M059J (cell line): ENCODE results near the gene ZNRF3. TPM values are rescaled to one million over a fixed set of nuclear protein-coding genes. Genes with fewer than 3 reads are reported as not detected.
"Not testable (repeated sequence)": the region's sequence is repeated elsewhere in the genome, so short reads cannot be mapped to it uniquely, and the experiment has no call there.

Source experiments
- DNase-seq: peaks from one replicate; pipeline ENCODE4 v3.0.0-alpha.2; 2012; ENCODE audit warnings: low read depth
- total RNA-seq: library from RNA; depleted of rRNA; stranded (reverse); fragments of >200 nt; shearing (Covaris generic); gene quantifications from 2 replicates; pipeline ENCODE4 v1.2.3, GENCODE V29; 2014

Gene ZNRF3
- total RNA-seq, 1 experiment from 2014 or later: 5.1 TPM

DNA sequence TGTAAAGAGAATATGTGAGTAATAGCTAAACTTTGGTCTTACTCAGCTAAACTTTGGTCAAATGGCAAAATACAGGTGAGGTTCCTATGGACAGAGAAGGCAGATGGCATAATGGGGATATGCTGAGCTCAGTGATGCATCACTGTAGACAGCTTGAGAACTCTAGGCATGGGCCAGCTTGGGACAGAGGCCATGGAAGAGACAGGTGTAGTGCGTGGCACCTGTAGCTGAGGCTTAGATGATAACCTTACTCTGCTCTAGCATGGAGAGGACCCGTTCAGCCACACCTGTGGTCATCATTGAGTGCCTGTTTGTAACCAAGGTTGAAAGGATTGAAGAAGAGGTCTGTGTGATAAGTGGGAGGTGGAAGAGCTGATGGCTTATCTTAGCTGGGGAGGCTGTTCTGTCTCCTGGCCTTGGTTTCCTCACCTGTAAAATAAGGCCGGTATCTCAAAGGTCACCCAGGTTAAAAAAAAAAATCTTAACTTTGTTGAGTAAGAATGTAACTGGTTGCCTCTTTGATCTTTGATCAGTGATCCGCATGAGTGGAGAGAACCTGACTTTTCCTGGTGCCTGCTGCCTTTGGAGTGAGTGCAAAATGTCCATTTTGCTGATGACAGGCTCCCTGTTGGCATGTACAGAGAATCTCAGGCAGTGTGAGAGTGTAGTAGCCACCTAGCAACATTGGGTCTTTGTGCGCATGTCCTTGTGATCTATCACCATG is 48.6 kb downstream of the ZNRF3 start:
- no peak for DNase-seq

DNA sequence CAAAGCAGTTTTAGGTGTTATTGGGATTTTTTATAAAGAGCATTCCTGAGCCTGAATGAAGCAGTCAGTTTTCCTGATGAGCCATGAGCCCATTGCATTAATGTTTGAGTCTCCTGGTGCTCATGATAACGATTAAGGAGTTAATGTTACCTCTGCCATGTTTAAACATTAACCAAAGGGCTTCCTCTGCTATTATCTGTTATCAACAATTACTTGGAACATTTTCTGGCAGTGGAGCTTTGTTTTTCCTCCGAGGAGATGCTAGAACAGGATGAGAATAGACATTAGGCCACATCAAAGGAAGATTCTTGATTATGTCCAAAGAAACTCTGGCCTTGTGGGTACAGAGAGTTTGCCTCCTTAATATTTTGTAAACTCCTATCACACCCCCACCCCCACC is 49.9 kb downstream of the ZNRF3 start:
- no peak for DNase-seq

DNA sequence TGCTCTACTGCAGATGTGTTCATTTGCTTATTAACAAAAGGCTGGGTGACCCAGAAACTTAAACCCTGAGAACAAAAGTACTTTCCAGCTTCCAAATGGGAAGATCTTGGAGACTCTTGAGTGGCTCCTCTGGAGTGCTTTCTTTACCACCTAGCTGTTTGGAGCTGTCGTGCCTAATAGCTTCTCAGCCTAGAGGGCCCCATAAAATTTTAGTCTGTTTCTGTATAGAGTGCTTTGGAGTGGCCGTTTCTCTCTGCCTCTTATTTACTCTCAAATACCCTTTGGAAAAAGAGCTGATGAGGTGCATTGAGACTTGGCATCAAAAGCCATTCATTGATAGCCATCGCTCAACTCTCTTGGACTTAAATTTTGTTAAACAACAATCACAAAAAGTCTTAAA is 50.7 kb downstream of the ZNRF3 start:
- no peak for DNase-seq

GRCh38 chr22:28935140-28935539 is 51.8 kb downstream of the ZNRF3 start:
- DNase-seq: no peak

- DNase-seq: no peak
Observed at GRCh38 chr22:28935713-28936112, 52.3 kb downstream of the ZNRF3 start.

DNA sequence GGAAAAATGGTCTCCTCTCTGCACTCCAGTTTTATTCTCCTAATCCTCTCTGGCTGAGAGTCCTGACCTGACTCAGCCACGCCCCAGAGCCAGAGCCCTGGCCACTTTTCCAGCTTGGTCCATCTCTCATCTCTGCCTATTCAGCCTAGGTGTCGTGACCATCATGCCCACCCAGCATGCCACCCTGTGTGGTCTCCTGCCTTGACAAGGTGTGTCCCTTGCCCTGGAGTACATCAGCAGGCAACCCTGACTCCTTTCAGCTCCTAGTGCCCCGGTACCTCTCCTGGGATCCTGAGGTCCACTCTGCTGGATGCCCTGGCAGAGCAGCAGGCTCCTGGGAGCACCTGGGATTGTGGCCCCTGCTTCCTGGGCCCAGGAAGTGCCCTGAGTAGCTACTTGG is 52.8 kb downstream of the ZNRF3 start:
- no peak for DNase-seq

- no peak for DNase-seq
Observed at GRCh38 chr22:28937206-28938025, 54.0 kb downstream of the ZNRF3 start.

GRCh38 chr22:28938286-28938833 is 55.0 kb downstream of the ZNRF3 start:
- peak; percentile 18 for DNase-seq

DNA sequence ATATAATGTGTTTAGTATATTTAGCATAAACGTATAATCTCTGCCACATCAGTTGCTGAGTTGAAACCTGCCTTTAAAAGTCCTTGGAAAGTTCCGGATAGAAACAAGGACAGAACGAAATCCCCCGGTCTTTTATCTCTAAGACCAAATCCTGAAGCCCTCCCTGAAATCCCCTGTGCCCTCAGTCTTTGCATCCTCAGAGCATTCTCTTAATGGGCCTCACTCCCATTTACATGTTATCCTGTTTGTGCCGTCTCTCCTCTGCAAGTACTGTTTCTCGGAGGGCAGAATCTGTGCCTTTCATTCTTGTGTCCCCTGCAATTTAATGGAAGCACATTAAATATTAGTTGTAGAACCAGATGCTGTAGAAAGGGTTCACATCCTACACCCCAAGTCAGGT is 56.0 kb downstream of the ZNRF3 start:
- no peak for DNase-seq

GRCh38 chr22:28939932-28940331 is 56.6 kb downstream of the ZNRF3 start:
- DNase-seq: no peak

GRCh38 chr22:28940441-28940840 is 57.1 kb downstream of the ZNRF3 start:
- DNase-seq: no peak

DNA sequence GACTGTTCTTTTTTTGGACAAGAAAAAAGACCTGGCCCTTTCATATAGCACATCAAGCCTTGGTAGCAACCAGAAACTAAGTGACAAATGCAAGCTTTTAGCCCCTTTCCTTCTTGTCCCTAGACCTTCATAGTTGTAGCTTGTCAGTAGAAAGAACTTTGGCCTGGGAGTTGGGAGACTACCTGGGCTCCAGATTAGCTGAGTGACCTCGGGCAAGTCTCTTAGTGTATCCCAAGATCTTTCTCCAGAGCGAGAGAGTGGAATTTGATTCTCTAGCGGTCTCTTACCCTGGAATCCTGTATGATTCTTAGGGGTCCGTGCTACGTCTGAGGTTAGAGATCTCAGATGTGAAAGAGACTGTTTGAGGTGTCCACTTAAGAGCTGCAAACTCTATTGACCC is 59.0 kb downstream of the ZNRF3 start:
- no peak for DNase-seq

GRCh38 chr22:28942801-28943500 is 59.6 kb downstream of the ZNRF3 start:
- DNase-seq: no peak

GRCh38 chr22:28943501-28943879 is 60.1 kb downstream of the ZNRF3 start:
- DNase-seq: no peak

DNA sequence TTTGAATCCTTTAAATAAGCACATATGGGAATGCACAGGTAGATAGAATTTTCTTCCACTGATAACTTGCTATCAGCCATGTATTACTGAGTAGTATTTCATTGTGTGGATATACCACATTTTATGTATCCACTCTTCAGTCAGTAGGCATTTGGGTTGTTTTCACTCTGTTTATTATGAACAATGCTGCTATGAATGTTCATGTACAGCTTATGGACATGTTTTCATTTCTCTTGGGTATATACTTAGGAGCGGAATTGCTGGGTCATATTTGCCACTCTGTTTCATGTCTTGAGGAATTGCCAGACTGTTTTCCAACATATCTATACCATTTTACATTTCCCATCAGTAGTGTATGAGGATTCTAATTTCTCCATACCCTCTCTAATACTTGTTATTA is 63.8 kb downstream of the ZNRF3 start:
- DNase-seq: no peak

GRCh38 chr22:28948424-28948823 is 65.1 kb downstream of the ZNRF3 start:
- no peak for DNase-seq

- DNase-seq: not testable (repeated sequence)
Observed at GRCh38 chr22:28948860-28949551, 65.6 kb downstream of the ZNRF3 start.

GRCh38 chr22:28949788-28950187 is 66.4 kb downstream of the ZNRF3 start:
- DNase-seq: no peak

DNA sequence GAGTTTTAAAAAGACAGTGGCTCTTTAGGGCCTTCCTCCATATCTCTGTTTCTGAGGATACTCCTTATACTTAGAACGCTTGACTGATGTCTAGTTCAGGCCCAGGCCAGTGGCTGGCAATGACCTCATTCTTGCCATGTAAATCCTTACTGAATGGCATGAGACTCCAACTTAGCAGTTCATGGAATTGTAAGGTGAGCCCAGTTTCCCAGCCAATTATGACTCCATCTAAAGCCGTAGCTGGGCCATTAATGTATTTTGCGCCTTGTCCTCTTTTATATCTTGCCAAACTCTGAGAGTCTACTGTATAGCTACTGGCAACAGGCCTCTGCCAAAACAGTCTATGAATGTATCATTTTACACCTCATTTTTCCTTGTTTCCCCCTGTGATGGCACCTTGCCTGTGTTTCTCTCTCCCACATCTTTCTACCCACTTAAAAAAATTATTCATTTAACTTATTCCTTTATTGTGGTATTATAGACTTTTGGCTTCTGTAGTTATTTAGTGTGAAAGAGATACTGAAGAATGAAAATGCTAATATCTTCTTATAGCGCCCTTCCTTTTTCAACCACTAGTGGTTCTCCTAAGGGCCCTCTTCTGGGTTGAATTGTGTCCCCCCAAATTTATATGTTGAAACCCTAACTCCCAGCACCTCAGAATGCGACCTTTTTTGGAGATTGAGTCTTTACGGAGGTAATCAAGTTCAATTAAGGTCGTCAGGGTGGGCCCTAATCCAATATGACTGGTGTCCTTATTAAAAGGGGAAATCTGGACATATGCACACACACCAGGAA is 67.4 kb downstream of the ZNRF3 start:
- DNase-seq: no peak

DNA sequence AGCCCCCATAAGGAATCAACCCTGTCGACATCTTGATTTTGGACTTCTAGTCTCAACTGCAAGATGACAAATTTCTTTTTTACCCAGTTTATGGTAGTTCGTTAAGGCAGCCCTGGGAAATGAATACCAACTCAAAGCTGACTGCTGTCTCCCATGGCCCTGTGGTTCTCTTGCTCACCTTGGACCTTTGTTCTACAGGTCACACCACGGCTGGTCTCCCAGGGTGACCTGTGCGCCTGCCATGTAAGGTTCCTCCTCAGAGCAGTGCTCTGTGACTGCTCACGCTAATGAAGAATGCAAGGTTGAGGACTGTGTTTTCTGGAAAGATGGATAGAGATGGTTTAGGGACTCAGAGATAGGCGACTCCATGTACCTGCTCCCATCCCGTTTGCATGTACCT is 68.2 kb downstream of the ZNRF3 start:
- DNase-seq: no peak

DNA sequence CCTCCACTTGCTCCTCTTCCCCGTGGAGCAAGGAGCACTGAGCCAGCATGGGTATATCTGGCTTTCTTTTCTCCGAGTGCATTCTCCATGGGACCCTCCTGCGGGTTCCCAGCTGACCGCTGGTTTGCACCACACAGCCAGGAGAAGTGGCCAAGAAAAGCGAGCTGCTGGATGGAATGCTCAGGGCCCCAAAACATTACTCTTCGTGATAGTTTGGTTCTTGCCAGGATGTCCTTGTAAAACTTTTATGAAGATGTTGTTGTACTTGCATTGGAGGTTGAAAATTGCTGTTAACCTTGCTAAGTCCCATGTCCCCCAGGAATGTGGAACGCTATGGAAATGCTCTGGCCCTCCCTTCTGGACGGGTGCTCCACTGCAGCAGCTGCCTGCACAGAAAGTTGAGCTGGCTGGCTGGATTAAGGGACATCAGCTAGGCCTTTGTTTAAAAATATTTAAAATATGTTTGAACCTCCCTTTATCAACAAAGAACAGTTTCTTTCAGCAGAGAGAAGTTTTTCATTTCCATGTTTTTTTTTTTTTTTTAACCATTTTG is 68.7 kb downstream of the ZNRF3 start:
- DNase-seq: peak; percentile 25
